Measurements from ENCODE around the gene GNG8.

GRCh38 chr19:46608178-46608577 lies 27.8 kb downstream of the GNG8 start:
- no peak for TF ChIP-seq ZNF16 (tag by site-specific recombination; IDR thresholded peaks at IDR 0.05; ENCODE audit: low read depth)
- no peak for TF ChIP-seq TCF7L2 (IDR thresholded peaks at IDR 0.05; ENCODE audit: borderline replicate concordance, low read depth, low read length)
- no peak for TF ChIP-seq ZNF558 (tag by site-specific recombination; IDR thresholded peaks at IDR 0.05)
- TF ChIP-seq CTCF (tag by site-specific recombination; IDR thresholded peaks at IDR 0.05), result no peak
- TF ChIP-seq GLIS2 (tag by site-specific recombination; IDR thresholded peaks at IDR 0.05), result no peak
- no peak for TF ChIP-seq ZNF138 (tag by site-specific recombination; IDR thresholded peaks at IDR 0.05; ENCODE audit: borderline replicate concordance)
- TF ChIP-seq, protein P1, sequence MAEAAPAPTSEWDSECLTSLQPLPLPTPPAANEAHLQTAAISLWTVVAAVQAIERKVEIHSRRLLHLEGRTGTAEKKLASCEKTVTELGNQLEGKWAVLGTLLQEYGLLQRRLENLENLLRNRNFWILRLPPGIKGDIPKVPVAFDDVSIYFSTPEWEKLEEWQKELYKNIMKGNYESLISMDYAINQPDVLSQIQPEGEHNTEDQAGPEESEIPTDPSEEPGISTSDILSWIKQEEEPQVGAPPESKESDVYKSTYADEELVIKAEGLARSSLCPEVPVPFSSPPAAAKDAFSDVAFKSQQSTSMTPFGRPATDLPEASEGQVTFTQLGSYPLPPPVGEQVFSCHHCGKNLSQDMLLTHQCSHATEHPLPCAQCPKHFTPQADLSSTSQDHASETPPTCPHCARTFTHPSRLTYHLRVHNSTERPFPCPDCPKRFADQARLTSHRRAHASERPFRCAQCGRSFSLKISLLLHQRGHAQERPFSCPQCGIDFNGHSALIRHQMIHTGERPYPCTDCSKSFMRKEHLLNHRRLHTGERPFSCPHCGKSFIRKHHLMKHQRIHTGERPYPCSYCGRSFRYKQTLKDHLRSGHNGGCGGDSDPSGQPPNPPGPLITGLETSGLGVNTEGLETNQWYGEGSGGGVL (tag by site-specific recombination; IDR thresholded peaks at IDR 0.05), result no peak
- TF ChIP-seq ZSCAN5A (tag by site-specific recombination; IDR thresholded peaks at IDR 0.05), result no peak
- TF ChIP-seq ZBTB8A (tag by site-specific recombination; IDR thresholded peaks at IDR 0.05), result no peak
- no peak for TF ChIP-seq ZNF112 (tag by site-specific recombination; IDR thresholded peaks at IDR 0.05)
- no peak for TF ChIP-seq ZBTB10 (tag by site-specific recombination; IDR thresholded peaks at IDR 0.05)

Measured in HEK293 (cell line).